ENCODE data around the gene CD300LG. TPM values are rescaled to one million over a fixed set of nuclear protein-coding genes. Genes with fewer than 3 reads are reported as not detected.

Gene CD300LG
- polyA plus RNA-seq, 3 donors, result not detected

DNA sequence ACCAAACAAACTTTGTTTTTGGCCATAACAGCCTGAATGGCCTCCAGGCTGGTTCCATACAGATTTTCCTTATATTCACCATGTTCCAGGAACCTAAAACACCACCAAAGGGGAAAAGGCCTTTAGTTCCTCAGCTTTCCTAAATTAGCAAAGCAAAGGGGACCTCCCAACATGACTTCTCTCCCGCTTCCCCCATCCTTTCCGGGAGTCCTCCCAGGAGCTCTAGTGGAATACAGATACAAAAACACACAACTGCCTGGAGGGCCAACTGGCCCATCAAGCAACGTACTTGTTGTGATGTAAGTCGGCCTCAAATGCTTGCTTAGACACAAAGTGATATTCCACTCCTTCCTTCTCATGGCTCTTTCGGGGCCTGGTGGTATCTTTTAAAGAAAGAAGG, 36.2 kb upstream of the CD300LG start:
- H4K20me1 ChIP-seq (ENCODE audit: insufficient read depth, low read length), result no peaks in the 10 kb centered on the region
- DNase-seq, result no peak
- H3K9me3 ChIP-seq (replicated peaks in 1 of 2; ENCODE audit: control insufficient read depth in 1 of 2, insufficient read depth in 1 of 2, low read length in 2 of 2), result no peaks in the 10 kb centered on the region
- peaks cover 11 to 15% of the 10 kb centered on the region in 2 donors for H3K4me1 ChIP-seq (ENCODE audit: control insufficient read depth in 1 of 2, insufficient read depth in 2 of 2, low read length in 2 of 2)
- H3K4me3 ChIP-seq (replicated peaks in 1 of 3; ENCODE audit: low read depth in 2 of 3, low read length in 3 of 3), result no peak overlapping the region
- no peak overlapping the region for H3K4me2 ChIP-seq (replicated peaks; ENCODE audit: extremely low read depth, low read length, poor library complexity, severe bottlenecking)
- no peaks in the 10 kb centered on the region for H3K36me3 ChIP-seq (replicated peaks in 1 of 2; ENCODE audit: control insufficient read depth in 1 of 2, insufficient read depth in 2 of 2, low read length in 2 of 2)
- H3K27ac ChIP-seq (ENCODE audit: low read depth in 1 of 2, low read length in 2 of 2), result no peak overlapping the region
- Mint-ChIP-seq H3K4me3 (no peak overlapping the region), H3K9me3 (peaks cover 0 to 2% (median 0%) of the 10 kb centered on the region in 7 donors), H3K27ac (no peak overlapping the region), H3K36me3 (peaks cover 0 to 3% of the 10 kb centered on the region in 2 donors), H3K4me1 (peaks cover 18% of the 10 kb centered on the region), H3K27me3 (ENCODE audit: low read depth in 3 of 3) (peaks cover 0 to 3% (median 2%) of the 10 kb centered on the region in 3 donors)
- no peaks in the 10 kb centered on the region for H3K27me3 ChIP-seq (ENCODE audit: control insufficient read depth in 2 of 2, insufficient read depth in 2 of 2, low read length in 2 of 2)
- no peak overlapping the region for H2AFZ ChIP-seq (ENCODE audit: insufficient read depth, low read depth, low read length, poor library complexity, severe bottlenecking)
- TF ChIP-seq, protein P1, sequence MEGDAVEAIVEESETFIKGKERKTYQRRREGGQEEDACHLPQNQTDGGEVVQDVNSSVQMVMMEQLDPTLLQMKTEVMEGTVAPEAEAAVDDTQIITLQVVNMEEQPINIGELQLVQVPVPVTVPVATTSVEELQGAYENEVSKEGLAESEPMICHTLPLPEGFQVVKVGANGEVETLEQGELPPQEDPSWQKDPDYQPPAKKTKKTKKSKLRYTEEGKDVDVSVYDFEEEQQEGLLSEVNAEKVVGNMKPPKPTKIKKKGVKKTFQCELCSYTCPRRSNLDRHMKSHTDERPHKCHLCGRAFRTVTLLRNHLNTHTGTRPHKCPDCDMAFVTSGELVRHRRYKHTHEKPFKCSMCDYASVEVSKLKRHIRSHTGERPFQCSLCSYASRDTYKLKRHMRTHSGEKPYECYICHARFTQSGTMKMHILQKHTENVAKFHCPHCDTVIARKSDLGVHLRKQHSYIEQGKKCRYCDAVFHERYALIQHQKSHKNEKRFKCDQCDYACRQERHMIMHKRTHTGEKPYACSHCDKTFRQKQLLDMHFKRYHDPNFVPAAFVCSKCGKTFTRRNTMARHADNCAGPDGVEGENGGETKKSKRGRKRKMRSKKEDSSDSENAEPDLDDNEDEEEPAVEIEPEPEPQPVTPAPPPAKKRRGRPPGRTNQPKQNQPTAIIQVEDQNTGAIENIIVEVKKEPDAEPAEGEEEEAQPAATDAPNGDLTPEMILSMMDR (IDR thresholded peaks at IDR 0.05), result no peak
- 100% methylated on average over 2 of the region's 5 CpGs for WGBS (ENCODE audit: insufficient coverage)
- no peaks in the 10 kb centered on the region for H3K79me2 ChIP-seq (ENCODE audit: insufficient read depth, low read length)
- intact Hi-C loops (cut with micrococcal nuclease), result no loop called here
- no peak overlapping the region for H3K9ac ChIP-seq (ENCODE audit: insufficient read depth, low read length, poor library complexity, severe bottlenecking)

- peaks cover 0 to 2% (median 0%) of the 10 kb centered on the region in 7 donors for H3K9me3 Mint-ChIP-seq
- WGBS (ENCODE audit: insufficient coverage), result 100% methylated on average over 7 of the region's 10 CpGs
- no peak for DNase-seq
Measured at GRCh38 chr17:43812396-43813265, 34.3 kb upstream of the CD300LG start.

More at GRCh38 chr17:43812396-43813265, 34.3 kb upstream of the CD300LG start:
- Histone ChIP-seq H3K9me3 (replicated peaks in 1 of 2; ENCODE audit: control insufficient read depth in 1 of 2, insufficient read depth in 1 of 2, low read length in 2 of 2) (no peaks in the 10 kb centered on the region), H3K36me3 (replicated peaks in 1 of 2; ENCODE audit: control insufficient read depth in 1 of 2, insufficient read depth in 2 of 2, low read length in 2 of 2) (no peaks in the 10 kb centered on the region), H3K4me3 (replicated peaks in 1 of 3; ENCODE audit: low read depth in 2 of 3, low read length in 3 of 3) (no peak overlapping the region), H3K4me1 (ENCODE audit: control insufficient read depth in 1 of 2, insufficient read depth in 2 of 2, low read length in 2 of 2) (peaks cover 11 to 15% of the 10 kb centered on the region in 2 donors), H3K27me3 (ENCODE audit: control insufficient read depth in 2 of 2, insufficient read depth in 2 of 2, low read length in 2 of 2) (no peaks in the 10 kb centered on the region), H4K20me1 (ENCODE audit: insufficient read depth, low read length) (no peaks in the 10 kb centered on the region), H3K4me2 (replicated peaks; ENCODE audit: extremely low read depth, low read length, poor library complexity, severe bottlenecking) (no peak overlapping the region), H2AFZ (ENCODE audit: insufficient read depth, low read depth, low read length, poor library complexity, severe bottlenecking) (no peak overlapping the region), H3K79me2 (ENCODE audit: insufficient read depth, low read length) (no peaks in the 10 kb centered on the region), H3K9ac (ENCODE audit: insufficient read depth, low read length, poor library complexity, severe bottlenecking) (no peak overlapping the region), H3K27ac (ENCODE audit: low read depth in 1 of 2, low read length in 2 of 2) (no peak overlapping the region)
- H3K27me3 Mint-ChIP-seq (ENCODE audit: low read depth in 3 of 3), result peaks cover 0 to 3% (median 2%) of the 10 kb centered on the region in 3 donors
- peaks cover 18% of the 10 kb centered on the region for H3K4me1 Mint-ChIP-seq
- intact Hi-C loops (cut with micrococcal nuclease), result no loop called here
- H3K4me3 Mint-ChIP-seq, result no peak overlapping the region
- peaks cover 0 to 3% of the 10 kb centered on the region in 2 donors for H3K36me3 Mint-ChIP-seq
- H3K27ac Mint-ChIP-seq, result no peak overlapping the region
- TF ChIP-seq, protein P1 (IDR thresholded peaks at IDR 0.05), result no peak
